ENCODE results near the gene PPP1R15B. TPM values are rescaled to one million over a fixed set of nuclear protein-coding genes. Genes with fewer than 3 reads are reported as not detected.

PPP1R15B gene
- total and polyA plus RNA-seq, 11 donors, result 8.1 to 29.8 (median 25.9) TPM

DNA sequence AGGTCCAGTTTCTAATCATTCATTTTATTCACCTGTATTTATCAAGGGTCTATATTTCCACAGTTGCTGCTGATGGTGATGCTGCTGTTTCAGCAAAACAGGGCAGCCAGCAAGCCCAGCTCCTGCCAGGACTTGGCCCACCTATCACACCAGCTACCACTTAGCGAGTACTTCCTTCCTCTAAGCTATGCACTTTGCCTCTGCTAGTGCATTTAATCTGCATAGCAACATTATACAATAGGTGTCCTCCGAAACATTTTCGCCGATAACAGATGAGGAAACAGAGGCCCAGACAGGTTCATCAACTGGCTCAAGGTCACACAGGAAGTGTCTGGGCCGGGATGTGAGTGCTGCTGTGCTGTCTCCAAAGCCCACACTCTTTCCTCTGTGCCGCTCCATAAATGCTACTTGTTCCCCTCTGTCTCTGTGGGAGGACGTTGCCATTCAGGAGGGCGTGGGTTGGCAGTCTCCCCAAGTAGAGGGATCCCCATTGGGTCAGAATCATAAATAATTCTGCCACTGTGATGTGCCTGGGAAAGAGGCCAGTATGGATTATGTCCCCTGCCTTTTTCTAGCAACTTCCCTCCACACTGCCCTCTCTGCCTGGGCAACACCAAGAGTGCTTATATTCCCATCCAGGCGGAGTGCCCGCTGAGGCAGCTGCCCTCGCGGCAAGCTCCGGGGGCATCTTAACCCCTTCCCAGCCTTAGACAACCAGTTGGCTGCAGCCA lies 42.5 kb downstream of the PPP1R15B start:
- intact Hi-C loops (cut with DNase I), result loop anchor here in 2 of 10 donors (5.0 to 10.0 kb wide), 2 partner anchors 504 to 507 kb away; partner anchors contain the start of gene SNRPE (in 2 of the 2)
- peaks cover 0 to 3% (median 0%) of the 10 kb centered on the region in 9 donors for H3K27me3 ChIP-seq

DNA sequence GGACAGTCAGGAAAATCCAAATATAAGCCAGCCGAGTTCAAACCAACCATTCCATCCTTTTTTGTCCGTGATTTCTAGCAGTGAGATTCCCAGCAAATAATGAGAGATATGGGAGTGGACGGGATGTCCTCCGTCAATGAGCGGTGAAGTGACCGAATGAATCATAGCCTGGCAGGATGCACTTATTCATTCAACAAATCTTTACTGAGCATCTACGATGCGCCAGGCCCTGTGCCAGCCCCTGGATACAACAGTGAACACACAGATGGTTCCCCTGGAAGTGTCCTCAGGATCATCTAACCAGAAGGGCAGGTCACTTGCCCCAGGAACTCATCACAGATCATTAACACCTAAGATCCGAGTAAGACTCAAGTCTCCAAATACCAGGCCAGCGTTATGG lies 43.7 kb downstream of the PPP1R15B start:
- intact Hi-C loops (cut with DNase I), result loop anchor here in 3 of 10 donors (2.0 to 10.0 kb wide), 3 partner anchors 207 to 506 kb away; partner anchors contain the start of gene SNRPE (in 2 of the 3)
- ATAC-seq, result no peak

More for the DNA sequence above, 42.5 kb downstream of the PPP1R15B start:
- 59 to 70% (median 66%) methylated on average over 13 of the region's 13 CpGs for WGBS, 4 donors
- Histone ChIP-seq H3K4me3 (no peak overlapping the region), H3K27ac (no peak overlapping the region), H3K4me1 (peaks cover 0 to 3% (median 0%) of the 10 kb centered on the region in 12 donors), H3K36me3 (no peaks in the 10 kb centered on the region), H3K9me3 (no peaks in the 10 kb centered on the region)
- DNase-seq, result no peak
- TF ChIP-seq, protein P1, sequence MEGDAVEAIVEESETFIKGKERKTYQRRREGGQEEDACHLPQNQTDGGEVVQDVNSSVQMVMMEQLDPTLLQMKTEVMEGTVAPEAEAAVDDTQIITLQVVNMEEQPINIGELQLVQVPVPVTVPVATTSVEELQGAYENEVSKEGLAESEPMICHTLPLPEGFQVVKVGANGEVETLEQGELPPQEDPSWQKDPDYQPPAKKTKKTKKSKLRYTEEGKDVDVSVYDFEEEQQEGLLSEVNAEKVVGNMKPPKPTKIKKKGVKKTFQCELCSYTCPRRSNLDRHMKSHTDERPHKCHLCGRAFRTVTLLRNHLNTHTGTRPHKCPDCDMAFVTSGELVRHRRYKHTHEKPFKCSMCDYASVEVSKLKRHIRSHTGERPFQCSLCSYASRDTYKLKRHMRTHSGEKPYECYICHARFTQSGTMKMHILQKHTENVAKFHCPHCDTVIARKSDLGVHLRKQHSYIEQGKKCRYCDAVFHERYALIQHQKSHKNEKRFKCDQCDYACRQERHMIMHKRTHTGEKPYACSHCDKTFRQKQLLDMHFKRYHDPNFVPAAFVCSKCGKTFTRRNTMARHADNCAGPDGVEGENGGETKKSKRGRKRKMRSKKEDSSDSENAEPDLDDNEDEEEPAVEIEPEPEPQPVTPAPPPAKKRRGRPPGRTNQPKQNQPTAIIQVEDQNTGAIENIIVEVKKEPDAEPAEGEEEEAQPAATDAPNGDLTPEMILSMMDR (IDR thresholded peaks at IDR 0.05), result no peak
- TF ChIP-seq POLR2A (IDR thresholded peaks at IDR 0.05), result no peak
- ATAC-seq, result no peak

DNA sequence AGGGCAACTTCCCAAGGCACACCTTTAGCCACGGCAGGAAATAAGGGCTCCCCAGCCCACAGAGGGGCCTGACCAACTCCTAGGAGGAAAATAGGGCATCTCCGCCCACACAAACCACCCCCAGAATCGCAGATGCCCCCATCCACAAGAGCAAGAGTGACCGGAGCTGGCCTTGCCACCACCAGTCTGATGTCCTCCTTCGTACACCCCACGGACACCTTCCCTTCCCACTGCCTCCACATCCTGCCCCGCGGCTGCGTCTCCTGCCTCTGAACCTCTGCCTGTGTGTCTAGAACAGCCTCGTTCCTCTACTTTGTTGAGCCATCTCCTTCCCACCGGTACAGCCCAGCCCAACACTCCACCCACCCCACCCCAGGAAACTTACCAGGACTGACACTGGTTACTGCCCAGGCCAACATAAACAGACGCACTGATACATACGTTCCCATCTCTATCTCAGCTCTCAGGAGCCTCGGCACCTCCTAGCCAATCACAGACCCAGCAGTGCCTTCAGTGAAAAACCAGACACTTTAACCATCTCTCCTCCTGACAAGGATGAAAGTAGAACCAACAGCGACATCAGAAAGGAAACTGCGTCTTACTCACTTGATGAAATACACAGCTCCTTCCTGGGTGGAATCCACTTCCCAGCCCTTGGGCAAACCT lies 44.3 kb downstream of the PPP1R15B start:
- Histone ChIP-seq H3K27me3 (peaks cover 0 to 3% (median 0%) of the 10 kb centered on the region in 9 donors), H3K4me1 (peaks cover 4 to 17% (median 15%) of the 10 kb centered on the region in 12 donors), H3K9me3 (no peaks in the 10 kb centered on the region), H3K4me3 (no peak overlapping the region), H3K36me3 (no peaks in the 10 kb centered on the region), H3K27ac (no peak overlapping the region)
- DNase-seq, result no peak
- 60 to 68% (median 63%) methylated on average over 16 of the region's 16 CpGs for WGBS, 4 donors
- ATAC-seq, result no peak
- intact Hi-C loops (cut with DNase I), result loop anchor here in 3 of 10 donors (2.0 to 10.0 kb wide), 3 partner anchors 207 to 505 kb away; partner anchors contain the start of gene SNRPE (in 2 of the 3)
- TF ChIP-seq, protein P1 (IDR thresholded peaks at IDR 0.05), result no peak
- no peak for TF ChIP-seq POLR2A (IDR thresholded peaks at IDR 0.05)

More for the DNA sequence above, 43.7 kb downstream of the PPP1R15B start:
- Histone ChIP-seq H3K9me3 (no peaks in the 10 kb centered on the region), H3K27ac (no peak overlapping the region), H3K36me3 (no peaks in the 10 kb centered on the region), H3K27me3 (peaks cover 0 to 3% (median 0%) of the 10 kb centered on the region in 9 donors), H3K4me1 (peaks cover 1 to 13% (median 11%) of the 10 kb centered on the region in 12 donors), H3K4me3 (no peak overlapping the region)
- TF ChIP-seq, protein P1 (IDR thresholded peaks at IDR 0.05), result no peak
- TF ChIP-seq POLR2A (IDR thresholded peaks at IDR 0.05), result no peak
- 65 to 73% (median 70%) methylated on average over 10 of the region's 10 CpGs for WGBS, 4 donors
- DNase-seq, result no peak

DNA sequence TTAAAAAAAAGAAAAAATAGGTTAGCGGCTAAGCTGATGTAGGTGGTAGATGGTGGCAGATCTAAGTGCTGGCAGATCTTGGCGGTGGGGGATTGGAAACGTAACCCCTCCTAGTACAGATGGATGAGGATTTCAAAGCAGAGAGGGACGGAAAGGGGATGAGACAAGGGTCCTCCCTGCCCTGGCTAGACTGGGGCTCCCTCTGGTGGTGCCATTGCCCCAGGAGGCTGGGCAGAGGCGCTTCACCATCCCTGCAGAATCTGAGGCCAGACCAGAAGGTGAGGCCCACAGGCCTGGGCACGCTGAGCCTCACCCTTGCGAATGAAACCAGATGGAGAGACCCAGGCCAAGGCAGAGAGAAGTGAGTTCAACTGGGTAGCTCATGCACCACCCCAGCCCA lies 44.9 kb downstream of the PPP1R15B start:
- no peak for DNase-seq
- Histone ChIP-seq H3K9me3 (no peaks in the 10 kb centered on the region), H3K27me3 (peaks cover 0 to 3% (median 0%) of the 10 kb centered on the region in 9 donors), H3K36me3 (no peaks in the 10 kb centered on the region), H3K4me3 (no peak overlapping the region), H3K4me1 (peaks cover 4 to 17% (median 15%) of the 10 kb centered on the region in 12 donors), H3K27ac (no peak overlapping the region)
- intact Hi-C loops (cut with DNase I), result loop anchor here in 3 of 10 donors (2.0 to 10.0 kb wide), 3 partner anchors 206 to 504 kb away; partner anchors contain the start of gene SNRPE (in 2 of the 3)
- 87 to 95% (median 90%) methylated on average over 7 of the region's 7 CpGs for WGBS, 4 donors
- ATAC-seq, result no peak
- TF ChIP-seq, protein P1 (IDR thresholded peaks at IDR 0.05), result peak in 11 of 12 donors; percentile 6 to 33 (median 12)
- no peak for TF ChIP-seq POLR2A (IDR thresholded peaks at IDR 0.05)

Measured in heart left ventricle (tissue), 16 donors.